HG02678 (cell line): ENCODE results near the gene KHDRBS2.

Source experiments
- ATAC-seq: cut with Tn5 transposase; IDR thresholded peaks from one replicate; pipeline ENCODE4 v1.9.1; 2021; ENCODE audit warnings: mild to moderate bottlenecking, moderate library complexity; ENCODE audit not compliant: unreplicated experiment

KHDRBS2 gene

DNA sequence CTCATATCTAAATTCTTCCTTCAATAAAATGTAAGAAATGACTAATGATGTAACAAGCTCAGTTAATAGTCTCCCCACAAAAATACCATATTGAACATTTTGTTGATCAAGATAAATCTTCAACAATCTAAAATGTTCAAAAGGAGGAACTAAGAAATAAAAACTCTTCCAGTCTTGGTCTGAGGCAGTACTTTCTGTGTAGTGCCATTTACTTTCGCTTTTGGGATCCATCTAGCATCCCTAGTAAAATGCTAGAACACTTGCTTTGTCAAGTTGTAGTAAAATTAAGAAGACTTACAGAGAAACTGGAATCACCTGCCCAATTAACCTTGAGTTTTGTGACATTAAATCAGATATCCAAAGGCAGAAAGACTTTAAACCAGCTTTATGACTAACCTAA, 246.4 kb downstream of the KHDRBS2 start:
- no peak for ATAC-seq

DNA sequence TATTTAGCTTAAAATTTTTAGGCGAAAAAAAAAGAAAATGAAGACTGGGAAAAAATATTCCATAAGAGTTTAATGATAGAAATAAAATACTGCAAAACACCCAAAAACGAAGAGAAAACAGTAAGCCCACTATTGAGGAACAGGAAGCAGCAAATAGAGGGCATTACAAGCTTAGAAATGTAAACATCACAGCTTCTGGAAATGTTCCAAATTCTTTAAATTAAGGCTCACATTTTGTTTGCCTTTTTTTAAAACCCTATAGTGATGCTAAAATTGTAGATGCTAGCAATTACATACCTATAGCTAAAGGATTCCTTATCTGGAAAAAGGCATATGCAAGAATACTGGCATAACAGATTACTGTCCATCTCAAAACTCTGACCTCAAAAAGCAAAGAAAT, 248.6 kb downstream of the KHDRBS2 start:
- no peak for ATAC-seq

DNA sequence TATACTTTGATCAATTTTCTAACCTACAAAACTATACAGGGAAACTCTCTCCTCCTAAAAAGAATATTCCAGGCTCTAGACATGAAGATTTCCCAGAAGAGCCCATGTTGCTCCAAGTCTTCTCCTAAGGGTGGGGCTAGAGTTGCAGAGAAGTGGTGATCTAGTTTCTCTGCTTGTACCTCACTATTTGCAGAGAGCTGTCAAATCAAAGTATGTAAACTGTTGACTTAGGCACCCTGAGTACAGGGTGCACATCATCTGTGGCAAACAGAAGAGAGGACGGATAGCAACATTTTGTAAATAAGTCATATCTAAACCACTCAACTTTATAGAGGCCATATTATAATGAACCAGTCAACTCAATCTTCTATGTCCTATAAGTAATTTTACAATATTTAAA, 250.1 kb downstream of the KHDRBS2 start:
- ATAC-seq, result no peak

DNA sequence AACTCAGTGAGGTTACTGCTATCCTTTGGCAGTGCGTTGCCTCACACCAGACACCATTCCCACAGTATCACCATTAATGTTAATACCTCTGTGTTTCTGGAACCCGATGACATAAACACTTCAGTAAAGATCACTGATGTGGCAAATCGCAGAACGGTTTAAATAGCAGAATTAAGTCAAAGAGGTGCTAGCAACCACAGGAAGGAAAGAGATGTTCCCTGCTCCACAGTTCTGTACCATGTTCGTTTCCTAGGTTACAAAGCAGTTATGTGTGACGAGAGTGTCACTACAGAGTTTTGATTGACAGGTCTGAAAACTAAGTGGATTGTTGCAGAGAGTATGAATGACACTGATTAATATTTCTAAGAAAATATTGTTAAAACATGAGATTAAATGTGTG, 272.3 kb downstream of the KHDRBS2 start:
- no peak for ATAC-seq

DNA sequence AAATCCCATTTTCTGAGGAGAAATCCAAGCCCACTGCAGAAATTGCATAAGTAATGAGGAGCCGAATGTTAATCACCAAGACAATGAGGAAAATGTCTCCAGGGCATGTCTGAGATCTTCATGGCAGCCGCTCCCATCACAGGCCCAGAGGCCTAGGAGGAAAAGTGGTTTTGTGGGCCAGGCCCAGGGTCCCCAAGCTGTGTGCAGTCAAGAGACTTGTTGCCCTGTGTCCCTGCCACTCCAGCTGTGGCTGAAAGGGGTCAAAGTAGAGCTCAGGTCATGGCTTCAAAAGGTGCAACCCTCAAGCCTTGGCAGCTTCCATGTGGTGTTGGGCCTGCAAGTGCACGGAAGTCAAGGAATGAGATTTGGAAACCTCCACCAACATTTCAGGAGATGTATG, 276.6 kb downstream of the KHDRBS2 start:
- no peak for ATAC-seq

DNA sequence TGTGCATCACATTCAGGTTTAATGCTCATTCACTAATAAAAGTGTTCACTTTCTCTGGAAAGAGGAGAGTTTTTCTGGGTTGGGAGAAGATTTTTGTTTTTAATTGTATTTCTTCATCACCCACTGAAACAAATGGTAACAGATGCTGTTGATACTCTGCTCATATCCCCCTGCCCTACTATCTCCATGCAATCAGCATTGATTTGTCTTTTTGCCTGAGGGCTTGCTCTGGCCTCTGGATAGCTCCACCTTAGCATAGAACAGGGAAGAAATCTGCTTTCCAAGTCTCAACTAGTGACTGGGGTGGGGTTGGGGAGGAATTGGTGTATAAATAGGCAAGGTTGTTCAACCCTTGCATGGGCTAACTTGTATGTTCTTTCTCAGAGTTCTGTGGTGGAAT, 296.4 kb downstream of the KHDRBS2 start:
- ATAC-seq, result no peak

DNA sequence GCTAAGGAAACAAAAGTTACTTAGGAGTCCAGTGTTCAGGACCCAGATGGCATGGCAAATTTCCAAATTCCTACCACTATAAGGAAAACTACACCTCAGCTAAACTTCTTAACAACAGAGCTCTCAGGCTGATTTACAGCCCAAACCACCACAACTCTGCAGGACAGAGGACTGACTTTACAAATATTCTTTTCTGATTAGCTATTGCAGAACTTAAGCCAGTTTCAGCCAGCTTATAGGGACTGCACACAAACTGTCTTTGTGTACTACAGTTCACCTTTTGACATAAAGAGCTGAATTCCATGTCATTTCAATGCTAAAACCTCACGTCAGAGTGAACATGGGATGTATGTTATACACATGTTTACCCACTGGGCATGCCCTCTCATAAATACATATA, 305.4 kb downstream of the KHDRBS2 start:
- ATAC-seq, result no peak

DNA sequence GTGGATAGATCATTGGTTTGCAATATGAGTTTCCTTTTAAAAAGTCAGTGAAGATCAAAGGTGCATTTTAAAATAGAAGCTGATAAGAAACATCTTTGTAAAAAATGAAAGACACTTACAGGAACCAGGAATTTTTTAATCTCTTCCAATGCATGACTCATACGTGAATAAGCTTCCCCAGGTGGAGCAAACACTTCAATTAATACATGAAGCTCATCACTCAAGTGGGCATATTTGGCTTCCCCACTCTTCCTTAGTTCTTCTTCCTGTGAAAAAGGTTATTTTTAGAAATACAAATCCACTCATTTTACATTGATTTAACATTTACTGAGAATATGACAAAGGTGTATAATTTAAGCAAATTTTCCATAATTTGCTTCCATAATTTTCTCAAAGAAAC, 308.1 kb downstream of the KHDRBS2 start:
- no peak for ATAC-seq

DNA sequence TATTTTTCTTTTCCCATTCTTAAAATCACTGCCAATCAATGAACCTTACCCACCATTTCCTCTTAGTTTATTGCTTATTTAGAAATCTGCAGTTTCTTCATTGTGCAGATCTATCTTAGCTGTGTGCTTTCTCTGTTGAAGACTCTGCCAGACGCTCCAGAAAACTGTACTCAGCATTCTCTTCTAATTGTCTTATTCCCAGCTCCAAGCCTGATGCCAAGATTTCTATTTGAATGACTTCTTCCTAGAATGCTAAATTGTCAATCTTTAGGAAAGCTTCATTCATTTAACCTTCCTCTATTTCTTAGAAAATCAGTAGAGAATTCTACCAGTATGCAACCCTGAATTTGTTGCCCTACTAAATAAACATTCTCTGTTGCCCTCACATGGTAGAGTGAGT, 308.9 kb downstream of the KHDRBS2 start:
- ATAC-seq, result no peak

DNA sequence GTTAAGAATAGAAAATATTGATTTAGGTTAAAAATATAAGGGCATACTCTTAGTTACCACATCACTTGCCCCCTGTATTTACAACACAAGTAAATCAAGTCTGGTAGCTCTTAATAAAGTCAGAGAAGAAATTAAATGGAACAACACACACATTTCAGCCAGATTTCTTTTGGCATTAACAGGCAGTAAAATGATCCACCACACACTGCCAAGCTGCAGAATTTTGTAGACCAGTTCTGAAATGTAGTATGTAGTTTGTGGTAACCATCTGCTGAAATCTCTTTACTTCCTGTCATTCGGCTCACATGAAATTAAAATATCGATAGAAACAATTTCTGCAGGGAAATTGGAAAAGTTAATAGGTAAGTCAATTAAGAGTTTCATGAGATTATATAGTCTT, 326.8 kb downstream of the KHDRBS2 start:
- no peak for ATAC-seq

DNA sequence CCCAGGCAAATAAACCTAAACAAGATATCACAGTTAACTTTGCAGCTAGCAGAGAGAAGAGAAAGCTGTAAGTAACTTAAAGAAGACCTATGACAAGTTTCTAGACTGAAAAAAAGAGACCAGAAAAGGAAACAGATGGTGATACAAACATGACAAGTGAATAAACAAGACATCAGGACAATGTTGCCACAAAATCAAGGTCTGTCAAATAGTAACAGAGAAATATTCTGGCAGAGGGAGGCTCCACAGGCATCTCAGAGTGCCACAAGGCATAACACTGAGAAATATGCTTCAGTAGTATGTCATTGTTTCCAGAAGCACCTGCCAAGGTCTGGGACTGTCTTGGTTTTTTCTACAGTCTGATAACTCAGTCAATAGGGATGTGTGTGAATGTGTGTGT, 332.2 kb downstream of the KHDRBS2 start:
- no peak for ATAC-seq

DNA sequence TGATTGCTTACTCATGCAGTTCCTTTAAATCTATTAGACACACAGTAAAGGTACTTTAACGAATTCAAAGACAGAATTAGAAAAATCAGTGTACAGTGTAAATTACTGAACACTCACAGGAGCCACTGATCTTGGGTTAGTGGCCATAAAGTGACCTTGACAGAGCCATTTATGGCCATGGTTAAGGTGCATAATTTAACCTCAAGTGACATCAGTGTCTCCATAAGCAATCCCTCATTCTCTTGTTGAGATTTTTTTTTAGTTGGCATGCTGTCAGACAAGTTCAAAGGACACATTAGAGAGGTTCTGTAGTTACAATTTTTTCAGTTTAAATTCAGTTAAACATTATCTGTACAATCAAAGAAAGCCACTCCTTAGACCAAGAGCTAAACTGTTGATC, 334.4 kb downstream of the KHDRBS2 start:
- no peak for ATAC-seq

DNA sequence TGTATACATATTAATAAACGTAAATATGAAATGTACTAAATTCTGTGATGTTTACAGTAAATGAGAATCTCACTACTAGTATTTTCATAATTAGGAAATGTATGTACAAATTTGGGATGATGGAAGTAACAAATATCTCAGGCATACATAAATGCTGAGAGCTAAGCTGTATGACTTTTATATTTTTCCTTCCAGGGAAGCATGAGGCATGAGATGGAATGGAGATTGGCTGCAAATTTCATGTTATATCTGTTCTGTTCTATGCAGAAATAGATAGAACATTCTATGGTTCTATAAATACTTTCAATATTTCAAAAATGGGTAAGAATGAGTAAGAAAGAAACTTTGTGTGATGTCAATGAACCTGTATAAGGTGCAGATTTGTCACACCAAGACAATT, 335.2 kb downstream of the KHDRBS2 start:
- no peak for ATAC-seq

DNA sequence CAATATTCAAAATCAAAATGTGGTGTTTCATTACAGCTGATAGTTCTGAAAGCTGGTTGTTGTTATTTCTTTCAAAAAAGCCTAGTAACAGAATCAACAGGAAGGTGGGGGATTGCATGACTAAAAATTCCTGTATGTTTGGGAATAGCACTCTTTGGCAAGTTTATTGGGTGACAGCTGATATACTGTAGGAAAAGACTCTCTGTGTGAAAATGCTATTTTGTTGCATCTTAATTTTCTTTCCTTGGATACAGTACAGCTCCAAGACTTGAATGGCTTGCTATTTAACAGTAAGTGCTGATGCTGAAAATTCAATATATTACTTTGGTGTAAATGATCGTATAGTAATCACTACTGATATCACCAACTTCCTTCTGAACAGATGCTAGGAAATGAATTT, 336.1 kb downstream of the KHDRBS2 start:
- no peak for ATAC-seq

DNA sequence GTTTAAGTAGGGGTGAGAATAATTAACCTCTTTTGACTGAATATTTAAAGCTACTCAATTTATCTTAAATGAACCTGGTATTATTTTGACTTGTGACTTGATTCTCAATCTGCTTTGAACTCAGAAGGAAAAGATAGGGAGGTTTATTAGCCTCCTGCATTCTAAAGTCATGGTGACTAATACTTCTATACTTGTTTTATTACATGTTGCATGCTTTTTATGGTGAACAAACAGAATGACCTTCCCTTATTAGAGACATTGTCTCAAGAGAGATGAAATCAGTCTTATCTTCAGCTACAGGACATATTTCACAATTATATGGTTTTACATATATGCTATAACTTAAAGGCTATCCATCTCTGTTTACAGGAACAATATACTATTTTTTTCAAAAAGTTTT, 336.9 kb downstream of the KHDRBS2 start:
- ATAC-seq, result no peak

DNA sequence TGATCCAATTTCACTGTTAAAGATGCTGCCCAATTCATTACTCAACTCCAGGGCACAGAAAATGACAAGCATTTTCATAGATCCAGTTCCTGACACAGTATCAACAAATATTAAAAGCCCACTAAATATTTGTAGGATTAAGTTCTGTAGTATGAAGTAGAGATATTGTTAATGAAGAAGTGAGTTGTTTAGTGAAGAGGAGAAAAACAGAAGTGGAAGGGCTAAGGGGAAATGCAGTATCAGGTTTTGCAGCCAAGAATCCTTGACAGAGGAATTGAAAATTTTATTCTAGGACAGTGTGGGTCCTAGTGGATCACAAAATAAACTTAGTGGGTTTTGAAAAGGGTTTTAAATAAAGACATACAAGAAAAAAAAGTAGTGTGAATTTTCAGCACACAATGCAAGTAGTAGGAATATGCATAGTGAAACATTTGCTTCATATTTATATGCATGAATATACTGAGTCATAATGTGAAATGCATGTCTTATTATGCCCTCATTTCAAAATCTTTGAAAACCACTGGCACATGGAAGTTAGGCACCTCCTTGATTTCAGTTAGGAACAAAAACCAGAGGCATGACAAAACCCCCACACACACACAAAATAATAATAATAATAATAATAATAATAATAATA, 338.6 kb downstream of the KHDRBS2 start:
- no peak for ATAC-seq

DNA sequence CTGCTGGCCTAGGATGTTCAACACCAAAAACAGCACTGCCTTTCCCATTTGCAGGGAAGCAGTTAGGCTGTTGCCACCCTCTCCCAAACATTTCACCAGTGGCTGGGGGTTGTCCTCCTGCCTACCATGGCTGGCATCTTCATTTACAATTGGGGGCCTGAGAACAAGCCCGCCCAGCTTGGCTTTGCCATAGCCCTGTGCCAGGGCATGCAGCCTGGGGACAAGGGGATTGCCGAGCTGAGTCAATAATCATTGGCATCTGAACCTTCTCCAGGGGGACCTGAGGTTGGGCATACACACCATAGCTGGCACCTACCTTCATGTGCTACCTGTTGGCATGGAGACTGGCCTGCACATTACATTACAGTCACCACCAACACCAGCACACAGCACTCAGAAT, 345.1 kb downstream of the KHDRBS2 start:
- ATAC-seq, result no peak

DNA sequence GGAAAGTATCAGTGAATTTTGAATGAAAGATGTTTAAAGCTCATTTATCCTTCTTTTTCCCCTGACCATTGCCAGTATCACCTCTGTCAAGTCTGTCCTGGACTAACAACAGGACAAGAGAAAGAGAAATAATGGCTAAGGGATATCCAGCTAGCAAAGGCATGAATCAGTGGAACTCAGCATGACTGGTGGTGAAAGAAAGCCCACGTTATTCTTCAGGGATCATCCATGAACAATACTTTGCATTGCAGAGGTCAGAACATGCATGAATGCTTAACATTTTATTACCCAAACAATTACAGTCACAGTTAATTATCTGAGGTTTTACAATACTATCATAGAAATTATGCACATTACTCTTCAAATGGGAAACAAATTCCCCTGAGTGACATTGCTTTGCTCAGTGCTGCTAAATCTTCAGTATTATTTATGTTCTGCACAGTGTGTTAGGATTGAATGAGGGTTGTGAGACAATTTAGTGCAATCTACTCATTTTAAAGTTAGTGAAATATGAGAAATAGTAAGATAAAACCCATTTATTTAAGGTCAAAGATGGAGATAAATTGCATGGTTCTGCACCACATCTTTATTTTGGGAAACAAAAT, 350.7 kb downstream of the KHDRBS2 start:
- ATAC-seq, result no peak

DNA sequence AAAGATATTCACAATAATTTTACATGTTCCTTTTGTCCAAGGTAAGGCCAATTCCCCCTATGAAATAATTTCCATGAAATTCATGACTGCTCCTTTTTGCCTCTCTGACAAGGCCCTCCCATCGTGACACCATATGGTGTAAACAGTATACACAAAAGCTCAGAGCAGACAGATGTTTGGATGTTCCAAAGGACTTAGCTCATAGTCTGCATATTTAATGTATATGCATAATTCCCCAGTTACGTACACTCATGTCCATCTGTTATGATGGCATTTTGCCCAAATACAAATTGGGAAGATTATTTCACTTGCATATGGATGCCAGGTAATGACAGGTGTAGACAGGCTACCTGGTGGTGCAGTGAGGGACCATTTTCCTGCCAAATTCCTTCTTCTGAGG, 376.5 kb downstream of the KHDRBS2 start:
- no peak for ATAC-seq

DNA sequence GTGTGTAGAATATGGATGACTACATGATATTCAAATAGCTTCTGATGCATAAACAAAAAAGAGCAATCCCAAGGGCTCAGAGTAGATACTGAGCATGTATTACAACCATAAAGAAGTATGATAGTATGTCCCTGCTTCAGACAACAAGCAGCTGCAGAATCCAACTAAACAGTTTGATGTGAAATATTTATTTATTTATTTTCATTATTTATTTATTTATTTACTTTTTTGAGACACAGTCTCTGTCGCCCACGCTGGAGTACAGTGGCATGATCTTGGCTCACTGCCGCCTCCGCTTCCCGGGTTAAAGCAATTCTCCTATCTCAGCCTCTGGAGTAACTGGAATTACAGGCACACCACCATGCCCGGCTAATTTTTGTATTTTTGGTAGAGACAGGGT, 384.3 kb downstream of the KHDRBS2 start:
- ATAC-seq, result no peak

DNA sequence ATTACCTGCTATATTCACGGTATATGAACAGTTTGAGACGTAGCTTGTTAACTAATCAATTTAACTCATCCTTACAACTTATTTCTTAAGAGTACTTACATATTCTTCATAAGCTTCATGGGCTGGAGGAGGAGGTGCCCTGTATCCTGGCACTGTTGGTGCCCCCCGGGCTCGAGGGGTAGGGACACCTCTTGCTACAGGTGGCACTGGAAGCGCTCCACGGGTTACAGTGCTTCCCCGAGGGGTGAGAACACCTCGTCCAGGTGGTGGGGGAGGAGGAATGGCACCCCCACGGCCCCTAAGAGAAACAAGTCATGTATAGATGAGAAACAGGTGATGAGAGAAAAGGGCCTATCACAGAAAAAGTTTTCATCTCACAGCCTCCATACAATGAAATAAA, 391.5 kb downstream of the KHDRBS2 start:
- ATAC-seq, result no peak

DNA sequence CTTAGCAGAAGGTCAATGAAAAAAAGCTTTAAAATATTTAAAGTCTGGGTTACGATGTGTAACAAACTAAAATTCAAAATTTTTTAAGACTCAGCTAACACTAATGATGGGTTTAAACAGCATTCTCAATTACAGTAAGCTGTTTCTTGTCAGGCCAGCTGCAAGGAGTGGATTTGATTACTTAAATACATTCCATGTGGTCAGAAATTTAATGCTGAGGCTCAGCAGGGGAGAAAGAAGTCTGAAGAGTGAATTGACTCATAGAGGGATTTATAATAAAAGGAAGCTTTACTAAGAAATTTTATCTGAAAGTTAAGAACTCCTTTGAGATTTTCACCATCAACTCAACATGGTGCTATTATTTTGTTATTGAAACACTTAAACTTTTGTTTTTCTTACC, 398.6 kb downstream of the KHDRBS2 start:
- no peak for ATAC-seq

DNA sequence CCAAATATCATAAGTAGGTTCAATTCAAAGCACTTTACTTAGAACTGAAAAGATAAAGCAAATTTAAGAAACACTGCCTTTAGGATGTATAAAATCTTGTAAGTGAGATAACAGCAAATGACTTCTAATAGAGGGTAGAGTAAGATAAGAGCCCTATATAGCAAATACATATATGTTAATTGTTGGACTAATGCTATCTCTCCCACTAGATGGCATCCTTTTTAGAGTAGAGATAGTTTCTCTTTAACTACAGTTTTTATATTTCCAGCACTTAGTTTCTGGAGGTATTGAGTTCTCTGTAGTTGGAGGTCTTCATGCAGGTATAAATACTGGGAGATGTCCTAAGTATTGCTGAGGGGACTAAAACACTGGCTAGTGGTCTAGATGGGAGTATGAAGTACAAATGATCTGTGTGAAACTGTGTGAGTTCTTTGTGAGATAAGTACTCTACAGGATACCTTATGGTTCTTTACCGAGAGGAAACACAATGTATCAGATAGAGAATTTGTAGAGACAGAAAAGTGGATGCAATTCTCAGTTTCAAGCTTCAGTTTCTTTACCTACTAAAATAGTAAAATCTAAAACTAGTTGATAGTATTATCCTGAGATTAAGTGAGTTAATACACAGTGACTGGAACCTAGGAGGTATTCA, 399.3 kb downstream of the KHDRBS2 start:
- ATAC-seq, result peak; percentile 58
